Activated T-helper 2 cell treated with anti-CD3 and anti-CD28 coated beads, Interferon-gamma antibody, Interleukin-2, Interleukin-4, amounts not matched to agents 10 μg/mL and 5 μg/mL and 100 μg/mL, durations not matched to agents 14 hours and 24 hours and 36 hours (primary cell): ENCODE data around the gene GRIK3. TPM values are rescaled to one million over a fixed set of nuclear protein-coding genes. Genes with fewer than 3 reads are reported as not detected.

ENCODE experiments used
- DNase-seq: peaks from one replicate; pipeline ENCODE4 v3.0.0; 2021; ENCODE audit warnings: low spot score
- H3K27ac Mint-ChIP-seq: one replicate; pipeline ENCODE4 v1.8.0; 2021; ENCODE audit warnings: mixed read lengths
- H3K27me3 Mint-ChIP-seq: one replicate; pipeline ENCODE4 v1.8.0; 2021; ENCODE audit warnings: low read depth, mixed read lengths
- H3K36me3 Mint-ChIP-seq: one replicate; pipeline ENCODE4 v1.8.0; 2021; ENCODE audit warnings: low read depth, mixed read lengths
- H3K4me1 Mint-ChIP-seq: one replicate; pipeline ENCODE4 v1.8.0; 2021; ENCODE audit warnings: low read depth, mixed read lengths
- H3K4me3 Mint-ChIP-seq: one replicate; pipeline ENCODE4 v1.8.0; 2021; ENCODE audit warnings: low read depth, mild to moderate bottlenecking, moderate library complexity, mixed read lengths
- H3K9me3 Mint-ChIP-seq: one replicate; pipeline ENCODE4 v1.8.0; 2021; ENCODE audit warnings: mixed read lengths
- intact Hi-C: fragments of 100-400 bp; cut with micrococcal nuclease; formaldehyde crosslinking; loops from one replicate; pipeline ENCODE4 v1.15.1; 2023
- total RNA-seq: library from RNA; stranded (reverse); gene quantifications from 2 replicates; pipeline ENCODE4 v1.2.3, GENCODE V29; 2022

GRIK3 gene
- total RNA-seq, 1 donor from 2014 or later: not detected

- no peaks in the 10 kb centered on the region for H3K9me3 Mint-ChIP-seq
- H3K4me1 Mint-ChIP-seq: no peaks in the 10 kb centered on the region
- no peak overlapping the region for H3K4me3 Mint-ChIP-seq
- intact Hi-C loops: no loop called here
- no peaks in the 10 kb centered on the region for H3K36me3 Mint-ChIP-seq
- no peak overlapping the region for H3K27ac Mint-ChIP-seq
- no peaks in the 10 kb centered on the region for H3K27me3 Mint-ChIP-seq
- DNase-seq: no peak
Observed at GRCh38 chr1:36994294-36994693, 40.0 kb downstream of the GRIK3 start.

GRCh38 chr1:36992139-36992943, 42.0 kb downstream of the GRIK3 start:
- DNase-seq: no peak
- H3K27me3 Mint-ChIP-seq: no peaks in the 10 kb centered on the region
- intact Hi-C loops: no loop called here
- H3K4me3 Mint-ChIP-seq: no peak overlapping the region
- H3K27ac Mint-ChIP-seq: no peak overlapping the region
- no peaks in the 10 kb centered on the region for H3K36me3 Mint-ChIP-seq
- no peaks in the 10 kb centered on the region for H3K9me3 Mint-ChIP-seq
- no peaks in the 10 kb centered on the region for H3K4me1 Mint-ChIP-seq

DNA sequence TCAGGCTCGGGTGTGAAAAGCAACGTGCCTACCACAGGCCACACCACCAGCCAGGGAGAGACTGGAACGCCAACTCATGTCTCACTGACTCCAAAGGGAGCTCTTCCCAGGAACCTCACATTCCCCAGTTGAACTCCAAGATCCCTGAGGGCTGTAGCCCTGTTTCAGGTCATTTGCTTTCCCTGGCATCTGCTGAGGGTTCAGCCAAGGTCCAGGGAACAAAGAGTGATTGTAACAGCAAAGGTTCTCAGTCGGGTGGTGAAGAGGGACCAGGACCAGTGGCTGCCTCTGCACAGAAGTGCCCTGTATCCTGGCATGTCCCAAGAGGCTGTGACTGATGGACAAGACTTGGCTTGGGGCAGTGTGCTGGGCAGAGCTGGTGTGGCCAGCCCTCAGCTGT, 42.8 kb downstream of the GRIK3 start:
- Mint-ChIP-seq H3K4me3 (no peak overlapping the region), H3K9me3 (no peaks in the 10 kb centered on the region), H3K36me3 (no peaks in the 10 kb centered on the region), H3K4me1 (no peaks in the 10 kb centered on the region), H3K27ac (no peak overlapping the region), H3K27me3 (no peaks in the 10 kb centered on the region)
- intact Hi-C loops: no loop called here
- no peak for DNase-seq

GRCh38 chr1:36990928-36991327, 43.4 kb downstream of the GRIK3 start:
- Mint-ChIP-seq H3K27ac (no peak overlapping the region), H3K36me3 (no peaks in the 10 kb centered on the region), H3K27me3 (no peaks in the 10 kb centered on the region), H3K4me1 (no peaks in the 10 kb centered on the region), H3K4me3 (no peak overlapping the region), H3K9me3 (no peaks in the 10 kb centered on the region)
- DNase-seq: no peak
- intact Hi-C loops: no loop called here

DNA sequence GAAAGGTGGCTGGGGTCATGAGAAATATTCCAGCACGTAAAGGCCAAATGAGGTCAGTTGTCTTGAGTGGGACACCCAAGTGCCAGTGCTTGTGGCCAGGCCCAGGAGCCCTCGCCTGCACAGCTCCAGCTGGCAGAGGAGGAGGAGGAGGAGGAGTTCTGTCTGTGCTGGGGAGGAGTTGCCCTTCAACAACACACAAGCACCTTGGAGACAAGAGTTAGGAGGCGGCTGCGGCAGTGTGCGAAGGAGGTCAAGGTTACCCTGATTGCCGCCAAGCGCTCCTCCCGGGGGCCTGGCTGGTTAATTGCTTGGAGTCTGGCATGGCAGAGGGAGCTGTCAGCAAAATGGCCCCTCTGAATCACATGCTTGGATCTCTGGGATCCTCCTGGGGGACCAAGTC, 45.1 kb downstream of the GRIK3 start:
- H3K27me3 Mint-ChIP-seq: no peaks in the 10 kb centered on the region
- H3K27ac Mint-ChIP-seq: no peak overlapping the region
- intact Hi-C loops: no loop called here
- DNase-seq: no peak
- H3K36me3 Mint-ChIP-seq: no peaks in the 10 kb centered on the region
- no peaks in the 10 kb centered on the region for H3K9me3 Mint-ChIP-seq
- no peaks in the 10 kb centered on the region for H3K4me1 Mint-ChIP-seq
- H3K4me3 Mint-ChIP-seq: no peak overlapping the region

DNA sequence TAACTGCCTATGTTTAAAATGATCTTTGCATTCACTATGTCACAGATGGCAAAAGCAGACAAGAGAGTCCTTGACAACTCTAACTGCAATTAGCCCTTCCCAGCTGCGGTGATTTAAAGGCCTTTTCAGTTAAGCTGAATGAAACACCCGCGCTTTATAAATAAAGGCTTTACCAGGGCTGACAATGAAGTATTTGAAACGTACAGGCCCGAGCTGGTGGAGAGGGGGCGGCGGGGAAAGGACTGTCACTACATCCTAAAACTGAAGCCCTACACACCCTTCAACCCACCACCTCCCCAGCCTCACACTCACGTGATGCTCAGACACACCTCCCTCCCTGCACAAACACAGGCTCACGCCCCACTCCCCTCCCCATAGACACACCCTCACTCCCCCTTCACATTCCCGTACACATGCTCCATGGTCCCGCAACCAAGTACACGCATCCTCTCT, 45.5 kb downstream of the GRIK3 start:
- H3K36me3 Mint-ChIP-seq: no peaks in the 10 kb centered on the region
- no peaks in the 10 kb centered on the region for H3K27me3 Mint-ChIP-seq
- no peak overlapping the region for H3K4me3 Mint-ChIP-seq
- DNase-seq: no peak
- intact Hi-C loops: no loop called here
- H3K27ac Mint-ChIP-seq: no peak overlapping the region
- no peaks in the 10 kb centered on the region for H3K4me1 Mint-ChIP-seq
- H3K9me3 Mint-ChIP-seq: no peaks in the 10 kb centered on the region

- H3K4me1 Mint-ChIP-seq: no peaks in the 10 kb centered on the region
- H3K27me3 Mint-ChIP-seq: no peaks in the 10 kb centered on the region
- H3K4me3 Mint-ChIP-seq: no peak overlapping the region
- H3K9me3 Mint-ChIP-seq: no peaks in the 10 kb centered on the region
- intact Hi-C loops: no loop called here
- no peaks in the 10 kb centered on the region for H3K36me3 Mint-ChIP-seq
- no peak overlapping the region for H3K27ac Mint-ChIP-seq
- no peak for DNase-seq
Observed at GRCh38 chr1:36988321-36988720, 46.0 kb downstream of the GRIK3 start.

DNA sequence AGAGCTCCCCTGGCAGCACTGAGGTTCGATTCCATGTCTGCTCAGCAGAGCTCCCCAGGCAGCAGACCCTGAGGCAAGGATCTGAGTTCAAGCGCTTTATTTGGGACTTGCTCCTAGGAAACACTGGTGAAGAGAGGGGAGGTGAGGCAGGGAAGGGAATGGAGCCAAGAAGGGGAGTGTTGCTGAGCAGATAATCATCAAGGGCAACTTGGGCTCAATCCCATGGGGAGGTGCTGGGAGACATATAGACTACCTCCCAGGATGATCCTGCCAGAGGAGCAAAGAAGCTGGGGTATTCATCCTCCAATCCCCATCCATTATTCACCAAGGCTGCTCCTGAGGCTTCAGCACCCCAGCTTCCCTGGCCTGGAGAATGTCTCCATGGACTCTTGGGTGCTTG, 47.0 kb downstream of the GRIK3 start:
- no peak overlapping the region for H3K4me3 Mint-ChIP-seq

GRCh38 chr1:36986241-36986985, 47.9 kb downstream of the GRIK3 start:
- Mint-ChIP-seq H3K4me3 (no peak overlapping the region), H3K27me3 (no peaks in the 10 kb centered on the region), H3K27ac (no peak overlapping the region), H3K4me1 (no peaks in the 10 kb centered on the region), H3K36me3 (no peaks in the 10 kb centered on the region), H3K9me3 (no peaks in the 10 kb centered on the region)
- DNase-seq: no peak
- intact Hi-C loops: no loop called here

More for the DNA sequence above, 47.0 kb downstream of the GRIK3 start:
- DNase-seq: no peak
- intact Hi-C loops: no loop called here
- Mint-ChIP-seq H3K36me3 (no peaks in the 10 kb centered on the region), H3K27ac (no peak overlapping the region), H3K4me1 (no peaks in the 10 kb centered on the region), H3K9me3 (no peaks in the 10 kb centered on the region), H3K27me3 (no peaks in the 10 kb centered on the region)

- no peak for DNase-seq
- Mint-ChIP-seq H3K4me1 (no peaks in the 10 kb centered on the region), H3K4me3 (no peak overlapping the region), H3K27me3 (no peaks in the 10 kb centered on the region), H3K27ac (no peak overlapping the region), H3K36me3 (no peaks in the 10 kb centered on the region), H3K9me3 (no peaks in the 10 kb centered on the region)
- intact Hi-C loops: no loop called here
Observed at GRCh38 chr1:36984675-36985074, 49.6 kb downstream of the GRIK3 start.

- no peak for DNase-seq
Observed at GRCh38 chr1:36984026-36984425, 50.3 kb downstream of the GRIK3 start.

DNA sequence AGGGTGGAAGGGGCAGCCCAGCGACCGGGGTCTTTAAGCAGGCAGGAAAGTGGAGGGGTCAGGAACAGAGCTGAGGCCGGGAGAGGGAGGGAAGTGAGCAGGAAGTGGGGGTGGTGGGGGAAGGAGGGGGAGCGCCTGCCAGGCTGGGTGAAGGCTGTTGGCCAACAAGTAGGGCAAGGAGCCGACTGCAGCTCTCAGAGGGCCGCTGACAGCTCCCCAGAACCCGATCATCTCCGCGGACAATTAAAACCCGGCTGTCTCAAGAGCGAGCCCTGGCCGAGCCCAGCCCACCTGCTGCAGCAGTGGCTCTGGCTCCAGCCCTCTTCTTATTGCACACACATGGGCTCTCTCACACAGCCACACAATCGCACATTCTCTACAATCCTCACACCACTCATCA, 51.6 kb downstream of the GRIK3 start:
- intact Hi-C loops: no loop called here
- no peaks in the 10 kb centered on the region for H3K36me3 Mint-ChIP-seq
- H3K4me1 Mint-ChIP-seq: no peaks in the 10 kb centered on the region
- no peak for DNase-seq
- no peak overlapping the region for H3K4me3 Mint-ChIP-seq
- no peak overlapping the region for H3K27ac Mint-ChIP-seq
- H3K27me3 Mint-ChIP-seq: no peaks in the 10 kb centered on the region
- peaks cover 7% of the 10 kb centered on the region for H3K9me3 Mint-ChIP-seq

More at GRCh38 chr1:36984026-36984425, 50.3 kb downstream of the GRIK3 start:
- Mint-ChIP-seq H3K27ac (no peak overlapping the region), H3K4me3 (no peak overlapping the region), H3K27me3 (no peaks in the 10 kb centered on the region), H3K9me3 (no peaks in the 10 kb centered on the region), H3K36me3 (no peaks in the 10 kb centered on the region), H3K4me1 (no peaks in the 10 kb centered on the region)
- intact Hi-C loops: no loop called here
